ENCODE results near the gene TBC1D14. TPM values are rescaled to one million over a fixed set of nuclear protein-coding genes. Genes with fewer than 3 reads are reported as not detected.

The TBC1D14 gene
- total and polyA plus RNA-seq, 2 of the 8 experiments (the other 6 are each of a cell fraction or from before 2014, with no cell fraction given): 45.6 to 48.2 TPM

DNA sequence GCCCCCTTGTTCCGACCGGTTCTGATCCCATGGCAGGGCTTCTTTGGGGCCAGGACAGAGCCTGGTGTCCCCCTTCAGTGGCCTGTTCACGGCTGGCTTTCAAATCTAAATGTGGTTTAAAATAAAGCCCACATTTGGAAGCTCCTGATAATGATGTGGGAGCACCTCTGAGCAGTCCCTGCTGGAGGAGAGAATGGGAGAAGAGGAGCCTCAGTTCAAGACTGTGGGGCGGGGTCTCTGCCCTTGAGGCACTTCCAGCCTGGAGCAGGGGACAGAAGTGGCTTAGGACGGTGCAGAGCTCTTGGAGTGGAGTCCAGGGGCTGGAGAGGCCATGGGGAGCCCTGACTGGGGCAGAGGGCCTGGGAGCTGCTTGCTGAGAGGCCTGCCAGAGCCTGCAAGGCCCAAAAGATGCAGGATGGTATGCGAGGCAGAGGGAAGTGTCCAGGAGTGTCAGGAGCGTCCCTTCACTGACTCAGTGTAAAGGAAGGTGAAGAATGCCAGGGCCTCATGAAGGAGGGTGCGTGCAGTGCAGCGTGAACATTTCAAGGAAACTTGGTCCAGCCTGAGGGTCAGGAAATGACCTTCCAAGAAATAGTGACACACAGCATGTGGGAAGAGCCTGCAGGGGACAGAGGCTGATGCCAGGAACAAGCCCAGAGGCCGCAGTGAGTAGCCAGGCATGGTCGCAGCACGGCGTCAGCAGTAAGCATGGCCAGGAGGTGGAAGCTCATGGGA is 112.5 kb downstream of the TBC1D14 start:
- H3K23ac ChIP-seq (ENCODE audit: insufficient read length): no peak overlapping the region
- ChIA-PET POLR2A (ENCODE audit: partially characterized antibody) (no interaction called here), CTCF (ENCODE audit: partially characterized antibody) (interaction anchor here (1.6 kb wide), 1 partner anchor 49 kb away, joined by 5 read pairs; no protein-coding TSS in a partner anchor)
- no peak overlapping the region for H2AFZ ChIP-seq (ENCODE audit: low read length)
- H3K18ac ChIP-seq (ENCODE audit: extremely low read depth, low read length): no peak overlapping the region
- H2AK5ac ChIP-seq (ENCODE audit: low read depth, low read length): 0 out of 2 replicates have a peak overlapping the region, but pooled peaks have one; percentile 40
- DNase-seq (ENCODE audit: low read depth in 1 of 2, low spot score in 2 of 2) (no peak), FAIRE-seq (no peak)
- no peak overlapping the region for H2BK120ac ChIP-seq (replicated peaks; ENCODE audit: low read depth, low read length)
- H2BK15ac ChIP-seq (ENCODE audit: low read length): no peak overlapping the region
- H3K27me3 ChIP-seq (replicated peaks in 1 of 4; ENCODE audit: control insufficient read depth in 3 of 4, extremely low read depth in 1 of 4, insufficient read depth in 3 of 4, low read length in 3 of 4): no peaks in the 10 kb centered on the region
- no peak overlapping the region for H4K5ac ChIP-seq (ENCODE audit: insufficient read length, low read depth, low read length)
- H3K79me1 ChIP-seq (ENCODE audit: low read depth, low read length): peaks cover 4% of the 10 kb centered on the region
- TF ChIP-seq CREB1 (IDR thresholded peaks at IDR 0.05): no peak
- TF ChIP-seq ASH2L (IDR thresholded peaks at IDR 0.05; ENCODE audit: low read length): no peak
- TF ChIP-seq HDAC6 (IDR thresholded peaks at IDR 0.05; ENCODE audit: low read depth, low read length): no peak
- TF ChIP-seq EZH2 (IDR thresholded peaks at IDR 0.05; ENCODE audit: low read depth, low read length, severe bottlenecking): no peak
- no peak for TF ChIP-seq KDM4A (IDR thresholded peaks at IDR 0.05; ENCODE audit: low read depth, low read length, severe bottlenecking)
- TF ChIP-seq SIX5 (IDR thresholded peaks at IDR 0.05; ENCODE audit: low read depth, low read length): no peak
- TF ChIP-seq GTF2F1 (IDR thresholded peaks at IDR 0.05; ENCODE audit: borderline replicate concordance, low read depth, low read length): no peak
- TF ChIP-seq BACH1 (IDR thresholded peaks at IDR 0.05; ENCODE audit: low read length): no peak
- no peak for TF ChIP-seq RBBP5 (IDR thresholded peaks at IDR 0.05; ENCODE audit: borderline replicate concordance, low read depth, low read length)
- TF ChIP-seq RNF2 (IDR thresholded peaks at IDR 0.05; ENCODE audit: borderline replicate concordance, low read depth, low read length, missing control alignments, poor library complexity, severe bottlenecking): no peak
- TF ChIP-seq, protein P1, sequence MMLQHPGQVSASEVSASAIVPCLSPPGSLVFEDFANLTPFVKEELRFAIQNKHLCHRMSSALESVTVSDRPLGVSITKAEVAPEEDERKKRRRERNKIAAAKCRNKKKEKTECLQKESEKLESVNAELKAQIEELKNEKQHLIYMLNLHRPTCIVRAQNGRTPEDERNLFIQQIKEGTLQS (IDR thresholded peaks at IDR 0.05; ENCODE audit: insufficient read depth, low read depth, low read length): no peak
- H3K4me3 ChIP-seq (ENCODE audit: extremely low read depth in 1 of 4, insufficient read depth in 2 of 4, low read depth in 3 of 4, low read length in 4 of 4): no peak overlapping the region
- peaks cover 0 to 23% (median 6%) of the 10 kb centered on the region in 4 experiments; a peak in 6 of 8 replicates for H3K36me3 ChIP-seq (ENCODE audit: control insufficient read depth in 2 of 4, insufficient read depth in 4 of 4, low read length in 3 of 4)
- no peak overlapping the region for H3K9ac ChIP-seq (replicated peaks in 1 of 4; ENCODE audit: extremely low read depth in 1 of 4, low read depth in 3 of 4, low read length in 3 of 4)
- H3K4me1 ChIP-seq (replicated peaks in 1 of 4; ENCODE audit: control insufficient read depth in 3 of 4, insufficient read depth in 4 of 4, low read length in 3 of 4): no peaks in the 10 kb centered on the region; a peak in 1 of 7 replicates
- H2BK20ac ChIP-seq (ENCODE audit: low read length): no peak overlapping the region
- H3K14ac ChIP-seq (ENCODE audit: insufficient read length): no peak overlapping the region
- H3K79me2 ChIP-seq (ENCODE audit: control insufficient read depth in 1 of 2, insufficient read depth in 2 of 2, low read length in 2 of 2): no peaks in the 10 kb centered on the region
- no peak overlapping the region for H3K4ac ChIP-seq (replicated peaks; ENCODE audit: insufficient read length, low read depth, low read length)
- peaks cover under 1% of the 10 kb centered on the region; the same call in 1 of the 2 replicates for H3K23me2 ChIP-seq (ENCODE audit: low read depth, low read length)
- H2BK12ac ChIP-seq (ENCODE audit: low read depth, low read length): no peak overlapping the region
- H4K20me1 ChIP-seq (replicated peaks in 1 of 2; ENCODE audit: control insufficient read depth in 1 of 2, insufficient read depth in 2 of 2, low read length in 2 of 2): peaks cover 6 to 24% of the 10 kb centered on the region in 2 experiments
- H3K56ac ChIP-seq (replicated peaks; ENCODE audit: insufficient read length, low read depth, low read length): no peak overlapping the region
- no peak overlapping the region for H3K4me2 ChIP-seq (ENCODE audit: insufficient read depth in 1 of 2, low read depth in 2 of 2, low read length in 2 of 2)
- no peak overlapping the region for H4K8ac ChIP-seq (ENCODE audit: extremely low read depth, insufficient read depth, low read length)
- H3K9me3 ChIP-seq (ENCODE audit: insufficient read depth in 2 of 2, low read depth in 1 of 2, low read length in 1 of 2): no peaks in the 10 kb centered on the region
- no peak overlapping the region for H3K27ac ChIP-seq (ENCODE audit: low read depth, low read length)
- H4K91ac ChIP-seq (replicated peaks; ENCODE audit: insufficient read length, low read length): no peak overlapping the region
- WGBS, 2 experiments (ENCODE audit: extremely low coverage in 1 of 2, insufficient coverage in 1 of 2, insufficient read length in 1 of 2, insufficient replicate concordance in 2 of 2, low coverage in 1 of 2, low lambda C conversion rate in 2 of 2, missing lambda C conversion rate in 1 of 2): 93% methylated on average over 13 of the region's 13 CpGs; no CpG with 5 or more reads in 1 of the 2 experiments
- H2BK5ac ChIP-seq (ENCODE audit: low read depth, low read length): peak overlapping the region; percentile 39; the same call in 1 of the 2 replicates
